HG03521 (cell line): Measurements from ENCODE around the gene FAXDC2.
"Not testable (repeated sequence)": the region's sequence is repeated elsewhere in the genome, so short reads cannot be mapped to it uniquely, and the experiment has no call there.

Experiments used
- ATAC-seq: cut with Tn5 transposase; IDR thresholded peaks from one replicate; pipeline ENCODE4 v1.9.1; 2021; ENCODE audit warnings: mild to moderate bottlenecking, moderate library complexity; ENCODE audit not compliant: unreplicated experiment

The FAXDC2 gene

DNA sequence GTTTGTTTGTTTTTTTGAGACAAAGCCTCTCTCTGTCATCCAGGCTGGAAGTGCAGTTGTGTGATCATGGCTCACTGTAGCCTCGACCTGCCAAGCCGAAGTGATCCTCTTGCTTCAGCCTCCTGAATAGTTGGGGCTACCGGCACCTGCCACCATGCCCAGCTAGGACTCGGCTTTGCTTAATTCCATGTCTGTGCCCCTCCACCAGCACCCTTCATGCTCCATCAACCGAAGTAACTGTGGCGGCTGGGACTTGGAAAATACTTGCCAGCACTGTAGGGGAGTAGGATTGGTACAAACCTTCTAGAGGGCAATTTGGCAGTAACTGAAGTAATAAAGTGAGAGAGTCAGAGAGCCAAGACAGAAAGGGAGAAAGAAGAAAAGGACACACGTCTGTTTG lies 19.0 kb downstream of the FAXDC2 start:
- ATAC-seq = no peak

DNA sequence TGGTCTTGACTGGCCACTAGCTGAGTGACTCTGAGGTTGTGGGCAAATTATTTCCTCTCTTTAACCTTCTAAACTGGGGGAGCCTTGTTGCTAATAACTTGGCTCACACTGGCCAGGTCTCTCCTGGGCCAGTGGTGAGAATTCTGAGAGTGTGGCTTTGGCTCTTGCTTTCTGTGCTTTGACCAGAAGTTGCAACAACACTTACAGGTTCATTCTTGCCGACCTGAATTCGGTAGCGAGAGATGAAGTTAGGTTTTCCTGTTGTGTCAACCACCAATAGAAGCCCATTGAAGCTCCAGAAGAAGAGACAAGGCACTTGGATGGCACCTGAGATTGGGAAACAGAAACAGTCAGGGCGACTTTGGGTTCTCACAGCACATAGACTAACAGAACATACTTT lies 19.8 kb downstream of the FAXDC2 start:
- ATAC-seq = no peak

DNA sequence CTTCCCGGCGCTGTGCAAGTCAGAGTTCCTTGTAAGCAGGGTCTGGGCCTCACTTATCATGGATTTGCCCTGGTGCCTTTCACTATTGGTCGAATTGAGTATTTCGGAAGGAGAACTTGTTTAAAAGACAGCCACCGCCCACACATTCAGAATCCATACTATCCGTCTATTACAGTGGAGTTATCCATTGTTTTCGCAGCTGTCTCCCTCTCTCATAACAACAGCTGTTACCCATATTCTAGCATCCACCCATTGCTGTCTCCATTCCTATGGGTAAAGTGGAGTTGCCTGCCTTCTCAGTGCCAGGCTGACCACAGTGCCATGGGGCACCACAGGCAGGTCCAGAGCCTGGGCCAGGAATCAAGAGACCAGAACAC lies 20.2 kb downstream of the FAXDC2 start:
- ATAC-seq = no peak

DNA sequence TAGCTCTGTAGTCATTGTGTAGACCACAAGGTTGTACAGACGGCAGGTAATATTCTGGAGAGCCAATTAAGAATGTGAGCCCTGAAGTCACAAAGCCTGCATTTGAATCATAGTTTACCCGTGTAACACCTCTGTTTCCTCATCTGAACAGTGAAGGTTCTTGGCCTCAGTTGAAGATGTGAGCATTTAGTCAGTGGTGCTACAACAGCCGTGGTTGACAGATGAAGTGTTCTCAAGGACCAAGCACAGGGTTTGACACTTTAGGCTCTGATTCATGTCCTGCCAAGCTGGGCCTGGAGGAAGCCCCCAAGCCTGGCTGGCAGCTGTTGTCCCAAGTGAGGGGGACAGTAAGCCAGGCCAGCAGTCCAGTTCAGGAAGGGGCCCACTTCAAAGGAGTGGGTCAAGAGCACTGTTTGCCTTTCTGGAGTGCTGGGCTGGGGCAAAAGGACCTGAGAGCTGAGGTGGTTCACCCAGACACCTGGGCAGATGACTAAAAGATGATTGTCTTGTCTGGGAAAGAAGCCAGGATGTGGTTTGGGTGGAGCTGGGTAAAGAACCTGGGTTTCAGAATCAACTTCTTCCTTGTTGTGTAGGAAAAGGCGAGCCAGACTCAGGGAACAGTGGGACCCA lies 20.7 kb downstream of the FAXDC2 start:
- no peak for ATAC-seq

DNA sequence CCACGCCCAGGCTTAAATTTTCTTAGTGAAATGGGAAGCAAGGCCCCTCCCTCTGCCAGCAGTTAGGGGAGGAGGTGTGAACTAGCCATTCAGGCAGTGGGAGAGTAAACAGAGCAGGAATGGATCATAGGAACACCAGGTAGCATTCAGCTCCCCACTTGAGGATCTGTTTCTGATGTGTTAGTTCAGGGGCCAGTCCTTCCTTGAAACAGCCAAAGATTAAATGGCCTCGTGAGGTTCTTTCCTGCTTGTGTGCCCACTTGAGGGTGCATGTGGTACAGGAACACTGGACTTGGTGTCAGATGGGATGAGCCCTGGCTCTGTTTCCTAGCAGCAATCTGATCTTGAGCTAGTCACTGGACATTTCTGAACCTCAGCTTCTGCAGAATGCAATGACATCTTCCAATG lies 21.2 kb downstream of the FAXDC2 start:
- ATAC-seq = no peak

DNA sequence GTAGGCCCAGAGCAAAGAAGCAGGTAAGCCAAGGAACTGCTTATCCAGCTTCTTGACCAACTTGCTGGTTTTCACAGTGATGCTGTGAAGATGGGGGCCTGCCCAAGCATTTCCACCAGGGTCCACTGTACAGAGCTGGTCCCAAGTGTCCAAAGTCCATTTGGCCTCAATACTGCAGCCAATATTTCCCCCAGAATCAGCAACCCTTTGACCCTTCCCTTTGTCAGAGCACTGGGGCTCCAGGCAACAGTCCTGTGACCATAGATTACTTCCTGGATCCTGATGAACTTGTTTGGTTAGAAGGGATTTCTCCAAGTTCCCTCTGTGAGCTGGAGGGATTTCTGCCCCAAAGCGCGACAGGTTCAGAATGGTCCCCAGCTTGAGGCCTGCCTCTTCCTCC lies 26.3 kb downstream of the FAXDC2 start:
- ATAC-seq = no peak

DNA sequence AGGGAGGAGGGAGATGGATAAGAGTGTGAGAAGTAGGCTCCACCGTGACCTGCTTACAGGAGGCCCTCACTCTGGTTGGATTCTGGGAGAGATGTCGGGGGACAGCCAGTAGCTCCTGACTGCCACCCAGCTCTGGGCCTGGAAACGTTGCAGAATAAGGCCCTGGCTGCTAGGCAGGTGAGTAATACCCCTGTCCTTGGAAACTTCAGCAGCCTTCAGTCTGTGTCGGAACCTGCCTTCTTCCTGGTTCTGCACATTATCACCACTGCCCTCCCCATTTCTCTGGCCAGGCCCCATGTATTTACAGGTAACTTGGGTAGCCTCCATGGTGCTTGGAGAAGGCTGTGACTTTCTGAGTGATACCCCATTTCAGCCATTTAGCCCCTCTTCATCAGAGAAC lies 26.8 kb downstream of the FAXDC2 start:
- no peak for ATAC-seq

DNA sequence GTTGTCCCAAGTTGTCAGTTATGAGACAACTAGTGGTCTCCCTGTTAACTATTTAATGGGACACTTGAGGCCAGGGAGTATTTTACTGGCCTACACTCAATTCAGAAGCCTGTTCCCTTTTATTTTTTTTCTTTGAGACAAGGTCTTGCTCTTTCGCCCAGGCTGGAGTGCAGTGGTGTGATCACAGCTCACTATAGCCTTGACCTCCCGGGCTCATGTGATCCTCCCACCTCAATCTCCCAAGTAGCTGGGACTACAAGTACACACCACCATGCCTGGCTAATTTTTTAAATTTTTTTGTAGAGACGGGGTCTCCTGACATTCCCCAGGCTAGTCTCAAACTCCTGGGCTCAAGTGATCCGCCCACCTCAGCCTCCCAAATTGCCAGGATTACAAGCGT lies 27.5 kb downstream of the FAXDC2 start:
- ATAC-seq = not testable (repeated sequence)

DNA sequence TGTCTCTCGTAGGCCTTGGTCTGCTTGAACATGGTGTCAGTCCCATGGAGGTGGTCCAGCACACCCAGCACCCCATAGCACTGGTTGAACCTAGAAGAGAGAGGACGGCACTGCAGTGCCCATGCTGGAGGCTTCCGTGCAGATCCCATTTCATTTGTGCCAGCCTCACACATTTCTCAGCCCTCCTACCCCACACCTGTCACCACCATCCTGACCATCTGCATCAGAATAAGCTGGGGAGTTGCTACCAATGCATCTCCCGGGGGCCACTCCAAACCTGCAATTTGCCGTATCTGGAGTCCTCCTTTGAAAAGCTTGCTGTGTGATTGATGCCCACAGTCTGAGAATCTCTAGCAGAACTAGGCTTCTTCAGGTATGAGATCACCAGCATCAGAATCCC lies 30.0 kb downstream of the FAXDC2 start:
- ATAC-seq = no peak

DNA sequence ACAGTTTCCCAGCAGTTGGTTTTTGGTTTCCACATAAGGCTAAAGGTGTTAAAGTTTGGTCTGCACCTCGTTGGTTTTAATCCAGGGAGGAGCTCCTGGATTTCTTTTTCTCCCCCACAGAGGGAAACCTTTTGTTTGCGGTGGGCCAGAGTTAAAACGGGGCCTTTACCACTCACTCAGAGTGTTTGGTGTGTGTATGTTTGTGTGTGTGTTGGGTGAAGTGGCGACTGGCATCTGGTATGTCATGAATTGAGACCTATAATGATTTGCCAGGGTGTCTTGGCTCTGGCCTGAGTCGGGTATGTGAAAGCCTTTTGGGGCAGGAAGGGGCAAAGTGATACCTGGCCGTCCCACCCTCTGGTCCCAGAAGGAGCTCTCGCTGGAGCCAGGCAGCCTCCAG lies 30.9 kb downstream of the FAXDC2 start:
- no peak for ATAC-seq

DNA sequence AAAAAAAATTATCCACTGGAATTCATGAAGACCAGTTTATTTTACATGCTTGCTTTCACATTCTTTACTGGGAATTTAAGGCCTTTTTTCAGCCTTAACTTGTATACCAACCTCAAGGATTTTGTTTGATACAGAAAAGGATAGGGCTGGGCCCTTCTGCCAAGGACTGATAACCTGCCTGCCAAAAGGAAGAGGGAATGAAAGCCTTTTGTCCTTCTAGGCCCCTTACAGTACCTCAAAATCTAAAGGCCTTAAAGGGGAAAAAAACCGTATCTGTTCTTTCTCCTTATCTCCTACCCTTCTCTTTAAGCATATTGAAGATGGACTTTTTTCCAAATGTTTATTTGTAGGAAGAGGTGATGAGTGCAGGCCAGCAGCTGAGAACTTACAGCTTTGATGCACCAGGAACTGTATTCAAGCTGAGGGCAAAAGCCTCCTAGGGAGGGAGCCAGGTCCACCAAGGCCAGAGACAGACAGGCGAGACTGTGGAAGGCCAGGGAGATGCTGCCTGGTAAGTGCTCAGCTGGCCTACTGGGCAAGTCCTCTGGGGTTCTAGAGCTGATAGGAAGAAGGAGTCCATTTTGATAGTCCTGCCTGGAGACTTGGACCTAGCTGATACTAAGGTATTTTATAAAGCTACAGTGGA lies 31.8 kb downstream of the FAXDC2 start:
- ATAC-seq = no peak

DNA sequence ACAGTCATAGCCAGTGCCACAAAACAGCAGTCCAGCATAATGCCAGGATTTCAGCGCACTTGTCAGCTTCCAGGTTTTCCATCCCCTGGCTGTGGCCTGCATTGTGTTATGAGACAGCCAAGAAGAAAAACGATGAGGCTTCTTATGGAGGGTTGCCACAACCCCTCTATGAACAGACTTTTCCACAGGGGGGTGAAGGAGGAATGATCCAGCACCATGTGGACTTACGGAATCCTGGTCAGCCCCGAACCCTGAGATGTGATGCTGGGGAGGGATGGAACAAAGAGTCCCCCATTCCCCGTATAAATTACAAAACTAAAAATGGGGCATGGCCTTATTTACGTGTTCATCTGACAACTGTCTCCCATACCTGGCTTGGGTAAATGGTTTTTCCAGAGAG lies 32.6 kb downstream of the FAXDC2 start:
- no peak for ATAC-seq

DNA sequence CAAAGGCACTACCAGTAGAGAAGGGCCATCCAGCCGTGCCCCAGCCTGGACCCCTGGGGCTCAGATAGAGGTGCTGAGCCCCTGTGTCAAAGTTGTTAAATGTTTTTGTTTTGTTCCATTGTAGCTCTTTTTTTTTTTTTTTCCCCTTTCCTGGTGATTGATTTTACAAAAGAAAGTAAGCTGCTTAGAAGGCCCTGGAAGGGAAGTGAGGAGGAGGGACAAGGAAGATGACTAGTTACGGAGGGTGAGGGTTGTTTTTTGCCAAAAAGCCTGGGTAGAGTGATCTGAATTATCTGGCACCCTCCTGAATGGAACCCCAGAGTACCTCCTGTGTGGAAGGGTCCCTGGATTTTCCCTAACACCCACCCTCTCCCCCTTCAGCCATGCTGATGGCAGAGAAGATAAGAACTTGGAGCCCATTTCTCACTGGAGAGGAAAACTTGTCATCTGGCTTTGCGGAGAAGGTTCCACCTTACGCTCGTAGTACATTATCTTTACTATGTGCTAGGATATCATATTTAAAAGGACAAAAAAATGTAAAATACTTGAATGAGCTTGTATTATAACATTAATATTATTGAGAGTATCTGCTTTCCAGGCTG lies 33.4 kb downstream of the FAXDC2 start:
- ATAC-seq = no peak

DNA sequence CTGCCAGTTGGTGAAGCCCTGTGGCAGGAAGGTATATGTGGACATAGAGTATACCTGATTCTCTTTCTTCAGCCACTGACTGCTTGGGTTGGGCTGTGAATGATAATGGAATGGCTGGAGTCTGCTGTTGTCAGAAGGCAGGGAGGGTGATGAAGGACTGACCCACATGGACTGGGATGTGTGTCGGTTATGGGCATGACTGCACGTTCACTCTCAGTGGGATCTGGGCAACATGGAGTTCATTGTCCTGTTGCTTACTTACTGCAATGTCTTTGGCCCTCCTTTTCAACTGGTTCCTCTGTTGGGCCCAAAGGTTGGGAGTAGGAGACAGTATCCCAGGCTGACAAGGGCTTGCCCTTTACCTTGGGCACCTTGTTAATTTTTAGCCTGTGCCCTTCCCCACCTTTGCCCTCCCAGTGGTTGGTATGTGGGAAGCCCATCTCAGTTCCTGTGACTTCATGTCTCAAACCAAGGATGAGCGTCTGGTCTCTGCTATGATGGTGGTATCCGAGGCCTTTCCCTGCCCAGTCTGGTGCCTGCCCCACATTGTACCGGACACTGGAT lies 34.6 kb downstream of the FAXDC2 start:
- no peak for ATAC-seq

DNA sequence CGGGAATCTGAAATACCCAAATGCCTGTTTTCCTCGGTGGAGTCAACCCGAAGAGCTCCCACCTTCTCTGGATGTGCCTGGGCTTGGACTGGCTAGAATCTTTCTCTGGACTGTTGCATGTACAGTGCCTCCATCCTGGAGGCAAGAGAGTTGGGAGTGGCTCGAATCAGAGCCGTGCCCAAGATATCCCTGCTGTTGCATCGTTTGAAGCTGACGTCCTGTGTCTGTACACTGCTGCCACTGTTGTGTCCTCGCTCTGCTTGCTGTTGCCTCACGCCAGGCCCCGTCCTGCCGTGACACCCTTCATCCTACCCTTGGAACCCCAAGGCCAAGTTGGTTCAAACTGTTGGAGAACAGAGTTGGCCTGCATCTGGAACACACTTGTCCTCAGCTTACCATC lies 35.4 kb downstream of the FAXDC2 start:
- ATAC-seq = no peak

DNA sequence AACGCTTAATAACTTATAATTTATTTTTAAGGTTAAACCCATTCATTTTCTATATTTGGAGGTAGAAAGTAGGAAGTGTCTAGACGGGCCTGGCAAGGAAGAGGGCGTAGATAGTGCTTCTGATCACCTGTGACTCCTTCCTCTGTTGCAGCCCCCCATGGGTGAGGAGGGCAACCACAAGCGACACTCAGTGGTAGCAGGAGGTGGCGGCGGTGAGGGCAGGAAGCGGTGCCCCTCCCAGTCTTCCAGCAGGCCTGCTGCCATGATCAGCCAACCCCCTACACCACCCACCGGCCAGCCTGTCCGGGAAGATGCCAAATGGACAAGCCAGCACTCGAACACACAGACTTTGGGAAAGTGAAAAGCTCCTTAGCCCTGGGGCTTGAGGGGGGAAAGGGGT lies 36.7 kb downstream of the FAXDC2 start:
- no peak for ATAC-seq

DNA sequence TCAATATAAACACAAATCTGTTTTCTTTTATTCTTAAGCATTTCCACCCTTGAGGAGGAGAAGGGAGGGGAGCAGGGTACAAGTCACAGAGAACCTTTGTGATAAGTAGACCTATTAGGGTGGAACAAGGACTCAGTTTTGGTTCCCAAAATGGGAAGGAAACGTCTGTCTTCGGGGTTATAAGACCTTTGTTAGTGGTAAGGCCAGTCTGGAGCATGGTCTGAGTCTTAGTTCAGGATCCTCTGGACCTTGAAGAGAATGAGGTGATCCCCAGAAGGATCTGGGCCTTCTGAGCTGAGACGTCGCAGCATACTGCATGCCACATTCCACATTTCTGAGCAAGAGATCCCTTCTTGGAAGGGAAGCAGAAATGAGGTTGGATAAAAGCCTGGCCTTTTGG lies 37.2 kb downstream of the FAXDC2 start:
- ATAC-seq = no peak

DNA sequence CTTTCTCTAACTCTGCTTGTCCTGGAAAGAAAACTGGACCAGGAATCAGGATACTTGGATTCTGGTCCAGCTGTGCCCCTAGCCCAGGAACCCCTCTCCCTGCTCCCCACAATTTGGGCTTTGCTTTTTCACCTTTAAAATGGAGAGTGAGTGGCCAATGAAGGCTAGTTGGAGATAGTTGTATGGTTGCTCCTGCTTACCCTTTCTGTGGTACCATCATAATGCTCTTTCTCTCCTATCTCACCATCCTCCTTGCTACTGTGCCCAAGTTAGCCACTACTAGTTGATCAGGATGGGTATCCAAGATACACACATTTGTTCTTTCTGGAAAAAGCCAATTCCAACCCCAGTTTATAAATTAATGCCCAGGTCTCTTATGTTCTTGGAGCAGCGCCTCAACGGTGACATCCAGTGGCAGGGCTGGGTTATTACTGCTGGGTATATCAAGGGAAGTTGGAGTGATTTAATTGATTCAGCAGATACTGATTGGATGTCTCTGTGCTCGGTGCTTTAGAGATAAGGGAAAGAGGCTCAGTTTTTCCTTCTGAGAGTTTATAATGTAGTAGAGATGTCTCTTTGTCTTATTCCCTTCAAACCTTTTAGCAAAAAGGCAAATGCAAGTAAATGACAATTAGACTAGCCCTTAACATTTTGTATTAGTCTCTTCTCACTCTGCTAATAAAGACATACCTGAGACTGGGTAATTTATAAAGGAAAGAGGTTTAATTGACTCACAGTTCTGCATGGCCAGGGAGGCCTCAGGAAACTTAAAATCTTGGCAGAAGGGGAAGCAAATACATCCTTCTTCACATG lies 38.5 kb downstream of the FAXDC2 start:
- no peak for ATAC-seq

DNA sequence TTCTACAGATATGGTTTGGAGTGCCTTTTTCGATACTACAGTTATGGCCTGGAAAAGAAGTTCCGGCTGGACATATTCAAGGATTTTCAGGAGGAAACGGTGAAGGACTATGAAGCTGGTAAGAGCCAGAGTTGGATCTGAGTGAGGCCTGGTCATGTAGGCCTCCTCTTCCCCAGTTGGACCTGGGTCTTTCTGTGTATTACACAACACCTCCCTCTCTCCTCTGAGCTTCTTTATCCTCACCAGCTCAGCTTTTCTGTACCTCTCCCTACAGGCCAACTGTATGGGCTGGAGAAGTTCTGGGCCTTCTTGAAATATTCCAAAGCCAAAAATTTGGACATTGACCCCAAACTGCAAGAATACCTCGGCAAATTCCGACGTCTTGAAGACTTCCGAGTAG lies 39.2 kb downstream of the FAXDC2 start:
- no peak for ATAC-seq

DNA sequence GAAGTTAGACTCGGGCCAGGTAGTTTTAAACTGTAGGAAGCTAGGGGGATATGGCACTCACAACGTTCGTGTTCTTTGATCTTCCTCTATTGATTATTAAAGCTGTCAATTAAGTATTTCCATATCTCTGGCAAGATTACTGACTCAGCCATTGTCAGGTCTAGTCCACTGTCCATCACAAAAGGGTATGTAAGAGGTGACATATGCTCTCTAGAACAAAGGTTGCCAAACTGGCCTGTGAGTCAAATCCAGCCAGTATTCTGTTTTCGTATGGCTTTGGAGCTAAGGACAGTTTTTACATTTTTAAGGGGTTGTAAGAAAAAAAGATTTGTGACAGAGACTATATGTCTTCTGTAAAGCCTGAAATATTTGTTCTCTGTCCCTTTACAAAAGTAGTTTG lies 44.2 kb downstream of the FAXDC2 start:
- no peak for ATAC-seq

DNA sequence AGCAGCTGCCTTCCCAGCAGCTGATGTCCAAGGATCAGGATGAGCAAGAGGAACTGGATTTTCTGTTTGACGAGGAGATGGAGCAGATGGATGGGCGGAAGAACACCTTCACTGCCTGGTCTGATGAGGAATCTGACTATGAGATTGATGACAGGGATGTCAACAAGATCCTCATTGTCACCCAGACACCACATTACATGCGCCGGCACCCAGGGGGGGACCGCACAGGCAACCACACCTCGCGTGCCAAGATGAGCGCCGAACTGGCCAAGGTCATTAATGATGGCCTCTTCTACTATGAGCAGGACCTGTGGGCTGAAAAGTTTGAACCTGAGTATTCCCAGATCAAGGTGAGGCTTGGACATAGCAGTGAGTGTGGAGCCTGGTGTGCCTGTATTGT lies 48.4 kb downstream of the FAXDC2 start:
- no peak for ATAC-seq

DNA sequence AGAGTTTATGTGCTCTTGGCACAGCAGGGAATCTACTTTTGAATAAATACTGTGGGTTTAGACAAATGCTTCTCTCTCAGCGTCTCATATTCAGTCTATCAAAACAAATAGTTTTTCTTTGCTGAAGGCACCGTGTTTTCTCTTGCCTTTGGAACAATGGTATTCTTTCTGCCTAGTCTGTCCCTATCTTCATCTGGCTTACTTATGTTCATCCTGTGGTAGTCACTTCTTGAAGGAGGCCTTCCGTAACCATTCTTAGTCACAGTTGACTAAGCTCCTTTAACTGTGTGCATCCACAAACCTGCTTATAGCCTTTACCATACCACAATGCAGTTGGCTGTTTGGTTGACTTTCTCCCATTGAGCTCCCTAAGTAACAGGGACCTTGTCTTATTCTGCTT lies 49.3 kb downstream of the FAXDC2 start:
- ATAC-seq = no peak
